Esophagus muscularis mucosa (tissue), 3 donors: ENCODE results near the gene NDUFS8.

Source experiments
- CTCF ChIP-seq, 3 experiments: fragments of 200-600 bp in 2 of 3; fragments of 450-650 bp in 1 of 3; sonication (generic) in 2 of 3; IDR thresholded peaks; one replicate each; pipeline ENCODE4 v1.5.1; 2017 to 2019; ENCODE audit warnings: antibody characterized with exemption in 3 of 3, mild to moderate bottlenecking in 2 of 3, moderate library complexity in 1 of 3
- EP300 ChIP-seq: sonication (generic); formaldehyde crosslinking; IDR thresholded peaks from one replicate; pipeline ENCODE4 v1.6.1; 2017; ENCODE audit warnings: antibody characterized with exemption

GRCh38 chr11:68082481-68082880 is 52.0 kb downstream of the NDUFS8 start:
- TF ChIP-seq EP300 (no peak), CTCF (IDR thresholded peaks at IDR 0.05) (no peak)
